Measurements from ENCODE around the gene TRMT61B. TPM values are rescaled to one million over a fixed set of nuclear protein-coding genes. Genes with fewer than 3 reads are reported as not detected.
A peak's percentile ranks its signal among the peaks of the same experiment; 100 is the strongest.

TRMT61B gene
- total and polyA plus RNA-seq, 9 of the 15 experiments (the other 6 are each of a cell fraction or from before 2014, with no cell fraction given): 13.2 to 28.3 (median 19.5) TPM

DNA sequence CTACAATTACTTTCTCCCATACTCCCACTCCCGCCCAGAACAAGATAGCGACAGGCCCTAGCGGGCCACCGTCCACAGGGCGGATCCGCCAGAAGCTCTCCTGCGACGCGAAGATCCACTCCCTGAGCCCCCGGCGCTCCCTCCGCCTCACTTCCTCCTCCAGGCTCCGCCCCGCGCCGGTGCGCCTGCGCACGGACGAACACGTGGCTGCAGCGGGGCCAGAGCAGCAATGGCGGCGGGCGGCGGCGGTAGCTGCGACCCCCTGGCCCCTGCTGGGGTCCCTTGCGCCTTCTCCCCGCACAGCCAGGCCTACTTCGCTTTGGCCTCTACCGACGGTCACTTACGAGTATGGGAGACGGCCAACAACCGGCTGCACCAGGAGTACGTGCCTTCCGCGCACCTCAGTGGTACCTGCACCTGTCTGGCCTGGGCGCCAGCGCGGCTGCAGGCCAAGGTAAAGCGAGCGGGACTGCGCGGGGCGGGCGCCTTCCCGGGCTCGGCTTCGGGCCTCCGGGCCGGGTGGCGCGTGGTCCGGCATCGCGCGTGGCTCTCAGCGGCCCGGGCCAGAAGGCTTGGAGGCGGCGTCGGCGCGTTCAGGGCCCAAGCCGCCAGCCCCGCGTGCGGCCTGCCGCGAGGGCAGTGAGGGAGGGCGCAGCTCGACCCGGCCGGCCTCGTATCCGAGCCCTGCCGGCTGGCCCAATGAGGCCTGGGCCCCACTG lies 24.5 kb upstream of the TRMT61B start, which contains the start of gene WDR43 (continued):
- TF ChIP-seq BCLAF1 (IDR thresholded peaks at IDR 0.05; ENCODE audit: borderline replicate concordance in 1 of 2, control insufficient read depth in 1 of 2, low read depth in 2 of 2, low read length in 1 of 2) (no peak), CTCFL (IDR thresholded peaks at IDR 0.05; ENCODE audit: borderline replicate concordance, insufficient read depth, low read depth, low read length, poor library complexity, severe bottlenecking) (no peak), LCOR (CRISPR knock-in tag; IDR thresholded peaks at IDR 0.05) (no peak), ZBTB7A (IDR thresholded peaks at IDR 0.05; ENCODE audit: borderline replicate concordance, control insufficient read depth, low read depth, low read length) (peak; percentile 86), CTBP1 (IDR thresholded peaks at IDR 0.05; ENCODE audit: borderline replicate concordance) (no peak; the same call in 1 of the 2 replicates), MCM2 (IDR thresholded peaks at IDR 0.05; ENCODE audit: low read depth) (no peak), HDAC8 (tag; IDR thresholded peaks at IDR 0.05) (0 out of 2 replicates have a peak, but pooled peaks have one; percentile 48), HMBOX1 (IDR thresholded peaks at IDR 0.05) (no peak), ZNF507 (tag; conservative IDR thresholded peaks at IDR 0.05) (no peak), HDAC3 (IDR thresholded peaks at IDR 0.05; ENCODE audit: borderline replicate concordance, partially characterized antibody) (no peak), EGR1 (conservative IDR thresholded peaks at IDR 0.05) (no peak), PHB2 (IDR thresholded peaks at IDR 0.05; ENCODE audit: low read depth) (no peak)
- TF ChIP-seq, protein P1, sequence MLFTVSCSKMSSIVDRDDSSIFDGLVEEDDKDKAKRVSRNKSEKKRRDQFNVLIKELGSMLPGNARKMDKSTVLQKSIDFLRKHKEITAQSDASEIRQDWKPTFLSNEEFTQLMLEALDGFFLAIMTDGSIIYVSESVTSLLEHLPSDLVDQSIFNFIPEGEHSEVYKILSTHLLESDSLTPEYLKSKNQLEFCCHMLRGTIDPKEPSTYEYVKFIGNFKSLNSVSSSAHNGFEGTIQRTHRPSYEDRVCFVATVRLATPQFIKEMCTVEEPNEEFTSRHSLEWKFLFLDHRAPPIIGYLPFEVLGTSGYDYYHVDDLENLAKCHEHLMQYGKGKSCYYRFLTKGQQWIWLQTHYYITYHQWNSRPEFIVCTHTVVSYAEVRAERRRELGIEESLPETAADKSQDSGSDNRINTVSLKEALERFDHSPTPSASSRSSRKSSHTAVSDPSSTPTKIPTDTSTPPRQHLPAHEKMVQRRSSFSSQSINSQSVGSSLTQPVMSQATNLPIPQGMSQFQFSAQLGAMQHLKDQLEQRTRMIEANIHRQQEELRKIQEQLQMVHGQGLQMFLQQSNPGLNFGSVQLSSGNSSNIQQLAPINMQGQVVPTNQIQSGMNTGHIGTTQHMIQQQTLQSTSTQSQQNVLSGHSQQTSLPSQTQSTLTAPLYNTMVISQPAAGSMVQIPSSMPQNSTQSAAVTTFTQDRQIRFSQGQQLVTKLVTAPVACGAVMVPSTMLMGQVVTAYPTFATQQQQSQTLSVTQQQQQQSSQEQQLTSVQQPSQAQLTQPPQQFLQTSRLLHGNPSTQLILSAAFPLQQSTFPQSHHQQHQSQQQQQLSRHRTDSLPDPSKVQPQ (CRISPR knock-in tag; IDR thresholded peaks at IDR 0.05; ENCODE audit: borderline replicate concordance): no peak
- TF ChIP-seq, protein P2, sequence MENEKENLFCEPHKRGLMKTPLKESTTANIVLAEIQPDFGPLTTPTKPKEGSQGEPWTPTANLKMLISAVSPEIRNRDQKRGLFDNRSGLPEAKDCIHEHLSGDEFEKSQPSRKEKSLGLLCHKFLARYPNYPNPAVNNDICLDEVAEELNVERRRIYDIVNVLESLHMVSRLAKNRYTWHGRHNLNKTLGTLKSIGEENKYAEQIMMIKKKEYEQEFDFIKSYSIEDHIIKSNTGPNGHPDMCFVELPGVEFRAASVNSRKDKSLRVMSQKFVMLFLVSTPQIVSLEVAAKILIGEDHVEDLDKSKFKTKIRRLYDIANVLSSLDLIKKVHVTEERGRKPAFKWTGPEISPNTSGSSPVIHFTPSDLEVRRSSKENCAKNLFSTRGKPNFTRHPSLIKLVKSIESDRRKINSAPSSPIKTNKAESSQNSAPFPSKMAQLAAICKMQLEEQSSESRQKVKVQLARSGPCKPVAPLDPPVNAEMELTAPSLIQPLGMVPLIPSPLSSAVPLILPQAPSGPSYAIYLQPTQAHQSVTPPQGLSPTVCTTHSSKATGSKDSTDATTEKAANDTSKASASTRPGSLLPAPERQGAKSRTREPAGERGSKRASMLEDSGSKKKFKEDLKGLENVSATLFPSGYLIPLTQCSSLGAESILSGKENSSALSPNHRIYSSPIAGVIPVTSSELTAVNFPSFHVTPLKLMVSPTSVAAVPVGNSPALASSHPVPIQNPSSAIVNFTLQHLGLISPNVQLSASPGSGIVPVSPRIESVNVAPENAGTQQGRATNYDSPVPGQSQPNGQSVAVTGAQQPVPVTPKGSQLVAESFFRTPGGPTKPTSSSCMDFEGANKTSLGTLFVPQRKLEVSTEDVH (IDR thresholded peaks at IDR 0.05; ENCODE audit: low read depth, partially characterized antibody): no peak
